K562 (cell line): Measurements from ENCODE around the gene CTU1. TPM values are rescaled to one million over a fixed set of nuclear protein-coding genes. Genes with fewer than 3 reads are reported as not detected.
A peak's percentile ranks its signal among the peaks of the same experiment; 100 is the strongest.

Experiments used
- ATAC-seq: fragments of 200-7000 bp; cut with Tn5 transposase; 3 replicates; pipeline ENCODE4 v1.9.1; 2020; ENCODE audit warnings: moderate library complexity
- BruUV-seq: library from RNA; stranded (reverse); fragments of 400-500 nt; replicated peaks from 2 replicates; lab custom pipeline; 2021; lab: Mats Ljungman, UMichigan
- CTCF ChIA-PET: fragments of 300-600 bp; formaldehyde crosslinking; extraction: SDS; loops from one replicate; lab custom pipeline; 2021; ENCODE audit warnings: low intra/inter-chr PET ratio; lab: Yijun Ruan, JAX
- POLR2A ChIA-PET: fragments of 300-600, 350-650 bp; sonication (Branson Sonifier 250); formaldehyde crosslinking; extraction: SDS; loops from one replicate; lab custom pipeline; 2021; ENCODE audit warnings: antibody characterized with exemption, inconsistent platforms; lab: Yijun Ruan, JAX
- DNase-seq, 4 experiments: peaks; one replicate each; pipeline versions ENCODE4 v3.0.0 to v3.0.0-alpha.2; 2011 to 2018; ENCODE audit warnings: low spot score in 3 of 4, mixed read lengths in 3 of 4; ENCODE audit errors: extremely low read depth in 1 of 4
- FAIRE-seq: peaks from 2 replicates; lab custom pipeline; 2011; peaks lifted over from hg19 to GRCh38; lab: Jason Lieb, UNC
- H2AFZ ChIP-seq: 2 replicates; pipeline ENCODE4 v1.6.0; 2011; ENCODE audit warnings: low read depth, low read length, control low read depth, inconsistent platforms
- H3K27ac ChIP-seq: fragments of 200-600 bp; 3 replicates; pipeline ENCODE4 v1.8.0; 2011; ENCODE audit warnings: low read depth, mild to moderate bottlenecking, control low read depth, inconsistent platforms, low read length, moderate library complexity, mixed read lengths; ENCODE audit errors: extremely low read depth
- H3K27me3 ChIP-seq, 2 experiments: fragments of 300-600 bp in 1 of 2; 2 replicates in 1 of 2; 3 replicates in 1 of 2; pipeline versions ENCODE4 v1.6.0 to v1.8.0; 2011; ENCODE audit warnings: inconsistent platforms in 2 of 2, low read length in 2 of 2, mild to moderate bottlenecking in 1 of 2, mixed read lengths in 1 of 2, moderate library complexity in 1 of 2; ENCODE audit not compliant: control insufficient read depth in 2 of 2, insufficient read depth in 2 of 2
- H3K36me3 ChIP-seq: fragments of 300-600 bp; 3 replicates; pipeline ENCODE4 v1.8.0; 2011; ENCODE audit warnings: mild to moderate bottlenecking, low read length, inconsistent platforms; ENCODE audit not compliant: control insufficient read depth, insufficient read depth
- H3K4me1 ChIP-seq, 2 experiments: fragments of 200-600 bp in 1 of 2; replicated peaks in 1 of 2; 2 replicates in 1 of 2; 3 replicates in 1 of 2; pipeline versions ENCODE4 v1.5.1 to v1.8.0; 2011; ENCODE audit warnings: inconsistent platforms in 2 of 2, low read length in 2 of 2, mild to moderate bottlenecking in 1 of 2, mixed read lengths in 1 of 2, moderate library complexity in 1 of 2; ENCODE audit not compliant: control insufficient read depth in 2 of 2, insufficient read depth in 2 of 2
- H3K4me2 ChIP-seq: 2 replicates; pipeline ENCODE4 v1.6.1; 2011; ENCODE audit warnings: low read length, control low read depth, inconsistent platforms, mixed read lengths; ENCODE audit not compliant: insufficient read depth
- H3K4me3 ChIP-seq: fragments of 200-600 bp; sonication (generic), shearing (Covaris generic); 2 replicates; pipeline ENCODE4 v1.5.1; 2016; ENCODE audit warnings: control low read depth, inconsistent platforms
- H3K79me2 ChIP-seq: fragments of 200-600 bp; 3 replicates; pipeline ENCODE4 v1.8.0; 2011; ENCODE audit warnings: low read length, inconsistent platforms; ENCODE audit not compliant: control insufficient read depth, insufficient read depth
- H3K9ac ChIP-seq, 2 experiments: 2 replicates each; pipeline versions ENCODE4 v1.6.0 to v1.6.1; 2011; ENCODE audit warnings: low read depth in 2 of 2, low read length in 2 of 2, control low read depth in 1 of 2, inconsistent platforms in 1 of 2, mild to moderate bottlenecking in 1 of 2, mixed read lengths in 1 of 2; ENCODE audit not compliant: insufficient read depth in 1 of 2
- H3K9me1 ChIP-seq: one replicate; pipeline ENCODE4 v1.6.0; 2011; ENCODE audit warnings: inconsistent platforms, mild to moderate bottlenecking, low read length, moderate library complexity; ENCODE audit not compliant: control insufficient read depth, insufficient read depth
- H3K9me3 ChIP-seq: replicated peaks from 2 replicates; pipeline ENCODE4 v1.5.1; 2011; ENCODE audit warnings: low read depth, low read length, inconsistent platforms; ENCODE audit not compliant: control insufficient read depth, insufficient read depth
- H4K20me1 ChIP-seq: replicated peaks from 2 replicates; pipeline ENCODE4 v1.6.1; 2011; ENCODE audit warnings: low read length, inconsistent platforms, mixed read lengths; ENCODE audit not compliant: control insufficient read depth, insufficient read depth
- POLR2A ChIP-seq: fragments of 450-650 bp; conservative IDR thresholded peaks from 2 replicates; pipeline ENCODE4 v1.6.1; 2016
- PTTG1 ChIP-seq: fragments of 450-650 bp; IDR thresholded peaks from 2 replicates; pipeline ENCODE4 v1.6.1; 2016; ENCODE audit warnings: low read depth, mild to moderate bottlenecking, missing genetic modification characterization, missing compliant biosample characterization
- SIX5 ChIP-seq, 2 experiments: IDR thresholded peaks; 2 replicates each; pipeline ENCODE4 v1.6.1; 2011; ENCODE audit warnings: low read length in 2 of 2, borderline replicate concordance in 1 of 2, low read depth in 1 of 2, mild to moderate bottlenecking in 1 of 2, moderate library complexity in 1 of 2; ENCODE audit not compliant: insufficient read depth in 1 of 2
- TBL1XR1 ChIP-seq, 2 experiments: IDR thresholded peaks; 2 replicates each; pipeline ENCODE4 v1.6.1; 2012; ENCODE audit warnings: improper control_type of control experiment in 2 of 2, low read length in 2 of 2, mild to moderate bottlenecking in 1 of 2
- TRIM28 ChIP-seq: fragments of 450-650 bp; IDR thresholded peaks from 2 replicates; pipeline ENCODE4 v1.6.1; 2017
- ZNF431 ChIP-seq: sonication (generic); formaldehyde crosslinking; IDR thresholded peaks from 2 replicates; pipeline ENCODE4 v1.8.0; 2022; ENCODE audit warnings: mild to moderate bottlenecking, missing genetic modification reagents
- WGBS: fragments of 100-300 bp; shearing (Covaris generic); methylation state at CpG from one replicate; pipeline ENCODE4 v1.1.6; 2016; ENCODE audit warnings: low coverage, mixed read lengths; ENCODE audit not compliant: insufficient coverage; ENCODE audit errors: missing lambda C conversion rate; 5-methylcytosine and 5-hydroxymethylcytosine counted together
- in situ Hi-C: fragments of 300-500 bp; cut with MboI; formaldehyde crosslinking; loops from 4 replicates; pipeline ENCODE4 v1.15.0; 2018; ENCODE audit warnings: inconsistent platforms, mixed read lengths
- intact Hi-C: fragments of 100-400 bp; cut with micrococcal nuclease; formaldehyde crosslinking; loops from 2 replicates; pipeline ENCODE4 v1.14.2; 2022
- polyA plus RNA-seq, 8 experiments: library from polyadenylated mRNA; depleted of rRNA in 4 of 8; stranded (reverse) in 5 of 8; unstranded in 3 of 8; fragments of >200 nt; fragmentation: Nextera tagmentation in 2 of 8; fragmentation: Illumina TruSeq in 1 of 8; extraction: Ambion mirVana in 2 of 8; extraction: Trizol in 1 of 8; gene quantifications; 2 replicates each; pipeline versions ENCODE4 v1.2.1 to v1.2.3, GENCODE V29; 2011 to 2014; ENCODE audit warnings: inconsistent platforms in 1 of 8, missing spikeins in 1 of 8
- total RNA-seq, 7 experiments: library from RNA; depleted of rRNA in 6 of 7; stranded (reverse); fragments of >200 nt in 6 of 7; fragmentation: Illumina TruSeq in 2 of 7; extraction: Trizol in 2 of 7; gene quantifications; 2 replicates each; pipeline versions ENCODE4 v1.2.1 to v1.2.3, GENCODE V29; 2011 to 2021; ENCODE audit warnings: low replicate concordance in 1 of 7

Gene CTU1
- total and polyA plus RNA-seq, 9 of the 15 experiments (the other 6 are each of a cell fraction or from before 2014, with no cell fraction given), result 0.03 to 18.4 (median 2.3) TPM; not detected in 1

DNA sequence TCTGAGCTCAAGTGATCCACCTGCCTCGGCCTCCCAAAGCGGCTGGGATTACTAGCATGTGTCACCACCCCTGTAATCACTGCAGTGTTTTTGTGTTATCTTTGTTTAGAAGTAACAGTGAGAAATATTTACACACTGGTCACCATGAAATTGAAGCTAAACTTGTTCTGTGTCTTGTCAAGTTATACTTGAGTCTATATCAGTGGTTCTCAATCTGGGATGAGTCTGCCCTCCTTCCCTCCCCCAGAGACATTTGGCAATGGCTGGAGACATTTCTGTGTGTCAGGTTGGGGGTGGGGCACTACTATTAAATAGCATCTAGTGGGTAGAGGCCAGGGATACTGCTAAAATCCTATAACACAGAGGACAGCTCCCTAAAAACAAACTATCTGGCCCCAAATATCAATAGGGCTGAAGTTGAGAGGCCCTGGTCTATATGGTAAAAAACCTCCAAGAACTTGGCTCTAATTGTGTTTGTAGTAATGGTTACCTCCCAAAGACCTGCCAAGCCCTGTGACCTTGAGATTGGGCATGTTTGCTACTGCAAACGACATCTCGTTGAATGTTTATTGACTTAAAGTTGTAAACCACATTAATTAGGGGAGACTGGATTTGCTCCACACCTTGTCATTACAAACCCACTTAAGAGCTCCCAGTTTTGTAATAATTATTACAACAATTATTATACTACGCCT, 6.9 kb downstream of the CTU1 start:
- Histone ChIP-seq H2AFZ (no peak overlapping the region), H3K4me2 (no peak overlapping the region), H3K9ac (no peak overlapping the region), H3K4me1 (peaks cover 0 to 4% of the 10 kb centered on the region in 2 experiments; a peak in 1 of 5 replicates), H3K27ac (no peak overlapping the region), H3K27me3 (no peaks in the 10 kb centered on the region), H3K79me2 (peaks cover 15% of the 10 kb centered on the region), H4K20me1 (peaks cover 8% of the 10 kb centered on the region), H3K36me3 (peaks cover 47% of the 10 kb centered on the region; the same call in 2 of the 3 replicates), H3K9me1 (peaks cover 5% of the 10 kb centered on the region), H3K4me3 (no peak overlapping the region), H3K9me3 (no peaks in the 10 kb centered on the region)
- 72% methylated on average over 5 of the region's 5 CpGs for WGBS
- peak; percentile 35 for FAIRE-seq
- intact Hi-C loops (no loop called here), in situ Hi-C loops (no loop called here)
- no TSS peak for BruUV-seq
- ChIA-PET CTCF (no interaction called here), POLR2A (no interaction called here)
- TF ChIP-seq SIX5 (IDR thresholded peaks at IDR 0.05; ENCODE audit: borderline replicate concordance in 1 of 2, insufficient read depth in 1 of 2, low read depth in 1 of 2, low read length in 2 of 2), result no peak
- TF ChIP-seq TRIM28, result no peak
- no peak for TF ChIP-seq POLR2A
- no peak for TF ChIP-seq PTTG1 (tag)
- no peak for TF ChIP-seq TBL1XR1 (IDR thresholded peaks at IDR 0.05; ENCODE audit: low read length in 2 of 2)
- no peak for TF ChIP-seq ZNF431 (CRISPR knock-in tag)
- no peak for DNase-seq
- no peak for ATAC-seq
